ENCODE data around the gene GSTA2. TPM values are rescaled to one million over a fixed set of nuclear protein-coding genes. Genes with fewer than 3 reads are reported as not detected.
"Not testable (repeated sequence)": the region's sequence is repeated elsewhere in the genome, so short reads cannot be mapped to it uniquely, and the experiment has no call there.

Gene GSTA2
- not detected in 2 replicates for total RNA-seq

DNA sequence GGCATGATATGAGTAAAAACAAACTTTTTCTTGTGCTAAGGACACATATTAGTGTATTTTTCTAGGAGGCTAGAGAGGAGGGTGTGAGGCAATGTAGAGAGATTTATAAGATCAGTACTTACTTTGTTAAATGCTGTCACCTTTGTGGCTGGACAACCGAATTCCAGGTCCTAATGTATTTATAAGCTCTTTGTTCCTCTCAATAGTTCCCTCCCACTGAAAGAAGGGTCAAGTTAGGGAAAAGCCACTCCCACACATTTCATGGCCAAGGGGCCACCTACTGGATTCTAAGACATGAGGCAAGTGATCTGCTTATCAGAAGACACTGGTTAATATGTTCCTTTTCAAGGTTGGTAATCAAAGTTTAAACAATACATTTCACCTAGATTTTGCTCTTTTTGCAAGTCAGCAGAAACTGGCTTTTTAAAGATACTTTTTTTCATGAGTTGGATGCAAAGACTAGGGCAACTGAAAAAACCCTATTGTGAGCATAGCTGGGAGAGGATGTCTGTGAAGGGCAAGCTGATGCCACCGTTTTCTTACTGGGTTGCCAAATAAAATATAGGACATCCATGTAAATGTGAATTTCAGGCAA is at the start of gene GSTA2:
Gene GSTA2, minus strand, starts transcription at position 154 of the 595 bp plus-strand sequence. CDS start 5,528 bp downstream, outside the sequence.
- intact Hi-C loops (cut with micrococcal nuclease) = not testable (repeated sequence)

DNA sequence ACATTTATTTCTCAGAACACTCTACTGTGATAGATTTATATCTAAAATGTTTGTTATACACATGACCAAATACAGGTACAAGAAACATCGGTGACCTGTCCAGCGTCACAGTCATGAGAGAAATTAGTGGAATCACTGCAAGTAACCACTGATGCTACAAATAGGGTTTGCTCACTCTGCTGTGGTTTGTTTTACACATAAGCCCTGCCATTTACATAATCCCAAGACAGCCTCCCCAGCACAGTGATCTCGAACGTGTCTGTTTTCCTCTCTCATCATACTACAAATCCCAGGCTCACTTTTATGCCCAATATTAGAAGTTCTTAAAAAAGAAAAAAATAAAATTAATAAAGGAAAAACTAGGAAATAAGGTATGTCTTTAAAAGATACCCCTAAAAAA is 46.5 kb upstream of the GSTA2 start:
- intact Hi-C loops (cut with micrococcal nuclease) = not testable (repeated sequence)

DNA sequence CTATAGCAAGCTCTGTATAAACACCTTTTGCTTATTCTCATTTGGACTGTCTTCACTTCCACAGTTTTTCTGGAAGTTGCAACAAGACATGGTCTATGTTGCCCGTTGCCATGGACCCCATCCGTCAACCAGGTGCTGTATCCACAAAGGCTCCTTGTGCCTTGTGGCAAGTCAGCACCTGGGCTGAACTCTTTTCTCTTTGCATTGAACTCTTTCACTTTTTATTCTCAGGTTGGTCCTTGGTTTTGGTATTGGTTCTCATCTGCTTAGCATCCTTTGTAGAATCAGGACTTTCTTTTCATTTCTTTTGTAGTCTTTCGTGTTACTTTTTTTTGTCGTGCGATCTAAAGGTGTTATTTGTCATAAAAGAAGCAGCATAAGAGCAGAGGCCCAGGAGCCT is 45.4 kb upstream of the GSTA2 start:
- intact Hi-C loops (cut with micrococcal nuclease) = no loop called here

DNA sequence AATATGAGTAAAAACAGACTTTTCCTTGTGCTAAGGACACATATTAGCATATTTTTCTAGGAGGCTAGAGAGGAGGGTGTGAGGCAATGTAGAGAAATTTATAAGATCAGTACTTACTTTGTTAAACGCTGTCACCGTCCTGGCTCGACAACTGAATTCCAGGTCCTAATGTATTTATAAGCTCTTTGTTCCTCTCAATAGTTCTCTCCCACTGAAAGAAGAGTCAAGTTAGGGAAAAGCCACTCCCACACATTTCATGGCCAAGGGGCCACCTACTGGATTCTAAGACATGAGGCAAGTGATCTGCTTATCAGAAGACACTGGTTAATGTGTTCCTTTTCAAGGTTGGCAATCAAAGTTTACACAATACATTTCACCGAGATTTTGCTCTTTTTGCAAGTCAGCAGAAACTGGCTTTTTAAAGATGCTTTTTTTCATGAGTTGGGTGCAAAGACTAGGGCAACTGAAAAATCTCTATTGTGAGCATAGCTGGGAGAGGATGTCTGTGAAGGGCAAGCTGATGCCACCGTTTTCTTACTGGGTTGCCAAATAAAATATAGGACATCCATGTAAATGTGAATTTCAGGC is 40.5 kb upstream of the GSTA2 start, which contains the start of gene GSTA1:
Gene GSTA1, minus strand, starts transcription at position 149 of the 588 bp plus-strand sequence. CDS start 4,549 bp downstream, outside the sequence.
- intact Hi-C loops (cut with micrococcal nuclease) = not testable (repeated sequence)

DNA sequence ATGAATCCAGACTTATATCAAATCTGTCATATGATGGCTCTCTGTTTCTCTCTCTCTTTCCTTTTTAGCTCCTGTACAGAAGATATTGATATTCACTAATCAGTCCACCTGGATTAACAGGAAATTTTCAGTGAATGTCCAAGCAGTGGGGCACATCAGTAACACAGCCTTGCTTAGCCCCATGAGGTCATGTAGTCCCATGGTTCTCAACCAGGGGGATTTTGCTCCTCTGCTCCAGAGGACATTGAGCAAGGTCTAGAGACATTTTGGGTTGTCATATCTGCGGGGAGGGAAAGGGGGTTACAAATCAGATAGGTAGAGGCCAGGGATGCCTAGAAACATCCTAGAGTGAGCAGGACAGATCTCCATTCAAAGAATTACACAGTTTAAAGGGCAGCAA is 39.5 kb upstream of the GSTA2 start:
- intact Hi-C loops (cut with micrococcal nuclease) = no loop called here

DNA sequence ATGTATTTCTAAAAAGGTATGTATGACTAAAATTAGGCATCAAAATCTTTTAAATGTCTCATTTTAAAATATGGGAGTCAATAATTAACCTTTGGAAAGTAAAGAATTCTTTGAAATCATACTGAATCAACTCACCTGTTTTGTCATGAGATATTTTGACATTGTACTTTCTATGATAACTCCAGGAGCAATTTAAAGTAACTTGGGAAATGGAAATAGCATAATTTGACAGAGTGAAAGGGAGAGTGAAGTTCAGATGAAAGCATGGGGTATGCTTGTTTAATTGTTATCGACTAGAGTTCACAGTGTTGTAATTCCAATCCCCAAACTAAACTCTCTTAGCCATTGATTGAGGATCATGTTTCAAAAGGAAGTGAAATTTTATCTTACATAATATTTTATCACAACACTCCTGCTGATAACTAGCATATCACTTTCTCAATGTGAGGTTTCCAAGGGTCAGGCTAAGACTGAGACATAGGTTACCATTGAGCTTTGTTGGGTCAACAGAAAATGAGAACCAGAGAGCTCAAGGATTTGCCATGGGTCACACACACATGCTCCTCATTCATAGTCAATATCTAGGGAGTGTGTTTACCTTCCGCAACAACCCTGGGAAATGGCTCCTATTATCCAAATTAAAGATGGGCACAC is 38.0 kb upstream of the GSTA2 start:
- intact Hi-C loops (cut with micrococcal nuclease) = no loop called here

DNA sequence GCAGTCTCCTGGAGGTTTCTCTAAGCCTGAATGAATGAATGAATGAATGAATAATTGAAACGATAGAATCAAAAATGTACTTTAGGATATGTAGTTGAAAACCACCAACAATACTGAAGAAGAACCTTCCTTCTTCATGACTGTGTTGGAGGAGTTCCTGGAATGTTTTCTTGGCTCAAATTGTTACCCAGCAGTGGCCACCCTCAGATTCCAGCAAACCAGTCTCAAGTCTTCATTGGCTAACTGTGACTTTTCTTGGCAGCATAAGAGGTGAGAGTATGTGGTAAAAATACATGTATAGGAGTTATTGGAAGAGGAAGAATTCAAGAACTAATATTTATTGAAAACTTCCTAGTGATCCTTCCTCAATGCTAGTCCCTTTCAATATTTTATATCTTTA is 36.0 kb upstream of the GSTA2 start:
- intact Hi-C loops (cut with micrococcal nuclease) = not testable (repeated sequence)

DNA sequence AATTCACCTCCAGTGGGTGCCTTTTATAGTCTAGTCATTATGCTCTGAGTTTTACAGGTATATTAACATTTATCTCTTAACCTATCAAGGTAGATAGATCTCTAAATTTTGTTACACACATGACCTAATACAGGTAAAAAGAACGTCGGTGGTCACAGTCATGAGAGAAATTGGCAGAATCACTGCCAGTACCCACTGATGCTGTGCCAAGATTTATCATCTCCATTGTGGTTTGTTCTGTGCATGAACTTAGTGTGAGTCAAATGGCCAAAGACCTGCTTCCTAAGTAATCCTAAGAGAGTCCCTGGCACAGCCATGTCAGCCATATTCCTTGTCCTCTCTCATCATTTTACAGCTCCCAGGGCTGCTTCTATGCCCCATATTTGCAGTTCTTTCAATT is 31.1 kb upstream of the GSTA2 start:
- intact Hi-C loops (cut with micrococcal nuclease) = not testable (repeated sequence)

DNA sequence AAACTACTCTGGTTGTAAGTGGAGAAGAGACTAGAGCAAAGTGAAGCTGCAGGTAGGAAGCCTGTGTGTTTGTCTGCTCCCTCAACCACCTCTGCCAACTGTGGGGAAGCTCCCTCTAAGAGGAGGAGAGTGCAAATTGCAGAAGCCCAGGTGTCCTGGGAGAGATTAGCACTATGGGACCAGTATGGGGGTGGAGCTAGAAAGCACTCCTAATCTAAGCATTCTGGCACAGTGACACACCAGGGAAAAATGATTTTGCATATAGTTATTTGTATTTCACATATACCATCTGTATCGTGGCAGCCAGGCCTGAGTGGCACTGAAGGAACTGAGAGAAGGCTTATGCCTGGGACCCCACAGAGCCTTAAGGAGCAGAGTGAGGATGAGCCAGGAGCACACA is 27.6 kb upstream of the GSTA2 start:
- intact Hi-C loops (cut with micrococcal nuclease) = no loop called here

DNA sequence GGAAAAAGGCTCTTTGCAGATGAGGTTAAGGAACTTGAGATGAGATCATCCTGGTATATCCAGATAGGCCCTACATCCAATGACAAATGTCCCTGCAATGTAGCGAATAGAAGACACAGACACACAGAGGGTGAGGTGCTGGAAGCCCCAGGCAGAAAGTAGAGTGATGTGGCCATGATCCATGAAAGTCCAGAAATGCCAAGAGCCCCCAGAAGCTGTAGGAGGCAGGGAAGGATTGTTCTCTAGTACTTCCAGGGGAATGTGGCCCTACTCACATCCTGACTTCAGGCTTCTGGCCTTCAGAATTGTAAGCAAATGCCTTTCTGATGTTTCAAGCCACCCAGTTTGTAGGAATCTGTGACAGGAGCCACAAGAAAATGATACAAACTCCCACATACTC is 26.4 kb upstream of the GSTA2 start:
- intact Hi-C loops (cut with micrococcal nuclease) = not testable (repeated sequence)

DNA sequence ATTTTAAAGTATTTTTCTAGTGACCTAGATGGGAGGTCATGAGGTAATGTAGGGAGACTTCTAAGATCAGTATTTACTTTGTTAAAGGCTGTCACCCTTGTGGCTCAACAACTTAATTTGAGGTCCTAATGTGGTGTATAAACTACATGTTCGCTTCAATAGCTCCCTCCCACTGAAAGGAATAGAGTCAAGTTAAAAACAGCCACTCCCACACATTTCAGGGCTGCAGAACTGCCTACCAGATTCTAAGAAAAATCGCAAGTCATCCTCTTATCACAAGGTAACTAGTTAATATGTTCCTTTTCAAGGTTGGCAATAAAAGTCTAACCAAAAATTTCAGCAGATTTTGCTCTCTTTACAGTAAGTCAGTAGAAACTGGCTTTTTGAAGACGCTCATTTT is 25.2 kb upstream of the GSTA2 start:
- intact Hi-C loops (cut with micrococcal nuclease) = no loop called here

DNA sequence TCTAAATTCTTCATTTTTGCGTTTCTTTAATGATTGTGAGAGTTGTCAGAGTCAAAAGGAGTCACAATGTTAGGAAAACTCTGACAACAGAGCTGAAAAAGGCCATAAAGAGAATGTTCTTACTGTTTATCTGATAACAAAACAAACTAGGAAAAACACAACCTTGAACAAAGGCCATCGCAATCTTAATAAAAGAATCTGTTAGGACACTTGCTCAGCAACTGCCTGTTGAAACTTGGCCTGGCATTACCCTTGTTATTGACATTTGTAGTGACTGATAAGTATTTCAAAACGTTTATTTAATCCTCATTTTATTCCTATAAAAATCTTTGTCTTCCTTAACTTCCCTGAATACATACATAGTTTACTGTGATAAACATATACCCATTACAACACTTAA is 24.6 kb upstream of the GSTA2 start:
- intact Hi-C loops (cut with micrococcal nuclease) = no loop called here

DNA sequence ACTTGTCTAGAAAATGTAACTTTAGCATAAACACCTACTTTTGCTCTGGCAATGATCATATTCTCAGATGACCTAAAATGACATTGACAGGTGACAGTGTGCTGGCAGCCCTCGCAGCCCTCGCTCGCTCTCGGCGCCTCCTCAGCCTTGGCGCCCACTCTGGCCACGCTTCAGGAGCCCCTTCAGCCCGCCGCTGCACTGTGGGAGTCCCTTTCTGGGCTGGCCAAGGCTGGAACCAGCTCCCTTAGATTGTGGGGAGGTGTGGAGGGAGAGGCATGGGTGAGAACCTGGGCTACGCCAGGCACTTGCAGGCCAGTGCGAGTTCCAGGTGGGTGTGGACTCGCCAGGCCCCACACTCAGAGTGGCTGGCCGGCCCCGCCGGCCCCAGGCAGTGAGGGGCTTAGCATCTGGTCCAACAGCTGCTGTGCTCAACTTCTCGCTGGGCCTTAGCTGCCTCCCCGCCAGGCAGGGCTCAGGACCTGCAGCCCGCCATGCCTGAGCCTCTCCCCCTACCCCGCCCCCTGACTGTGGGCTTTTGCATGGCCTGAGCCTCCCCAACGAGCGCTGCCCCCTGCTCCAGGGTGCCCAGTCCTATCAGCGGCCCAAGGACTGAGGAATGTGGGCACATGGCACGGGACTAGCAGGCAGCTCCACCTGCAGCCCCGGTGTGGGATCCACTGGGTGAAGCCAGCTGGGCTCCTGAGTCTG is 23.1 kb upstream of the GSTA2 start:
- intact Hi-C loops (cut with micrococcal nuclease) = no loop called here

DNA sequence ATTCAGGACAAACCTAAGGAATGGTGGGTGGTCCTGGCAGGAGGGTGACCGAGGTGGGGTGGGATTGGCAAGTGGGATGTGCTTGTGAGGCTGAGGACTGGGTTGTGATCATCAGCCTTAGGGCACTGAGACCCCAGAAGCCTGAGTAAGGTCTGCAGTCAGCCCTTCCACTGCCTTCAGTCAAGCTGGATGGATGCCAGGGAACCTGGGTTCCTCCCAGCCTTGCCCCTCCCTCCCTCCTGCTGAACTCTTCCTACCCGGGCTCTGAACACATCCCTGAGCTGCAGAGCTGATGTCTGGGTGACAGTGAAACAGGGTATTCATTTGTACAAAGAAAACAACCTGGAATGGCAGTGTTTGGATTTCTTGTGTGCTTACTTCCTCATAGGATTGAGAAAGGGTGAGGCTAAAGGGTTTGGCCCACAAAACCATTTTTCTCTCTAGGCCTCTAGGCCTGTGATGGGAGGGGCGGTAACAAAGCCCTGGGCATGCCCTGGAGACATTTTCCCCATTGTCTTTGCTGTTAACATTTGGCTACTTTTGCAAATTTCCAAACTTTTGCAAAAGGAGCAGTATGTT is 19.5 kb upstream of the GSTA2 start:
- intact Hi-C loops (cut with micrococcal nuclease) = not testable (repeated sequence)

DNA sequence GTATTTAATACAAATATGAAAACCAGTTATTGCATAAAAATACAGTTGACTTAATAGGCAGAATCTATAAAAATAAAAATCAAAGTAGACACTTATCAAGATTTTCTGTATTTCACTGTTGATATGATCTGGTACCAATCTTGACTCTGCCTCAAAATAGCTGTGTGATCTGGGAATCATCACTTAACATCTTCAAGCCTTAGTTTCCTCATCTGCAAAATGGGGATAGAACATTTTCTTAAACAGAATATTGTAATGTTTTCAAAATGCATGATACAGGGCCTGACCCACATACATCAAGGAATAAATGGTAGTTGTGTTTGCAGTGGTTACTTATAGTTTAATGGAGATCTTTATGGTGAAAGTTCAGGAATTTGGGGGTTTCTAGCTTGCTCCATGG is 18.9 kb upstream of the GSTA2 start:
- intact Hi-C loops (cut with micrococcal nuclease) = not testable (repeated sequence)

DNA sequence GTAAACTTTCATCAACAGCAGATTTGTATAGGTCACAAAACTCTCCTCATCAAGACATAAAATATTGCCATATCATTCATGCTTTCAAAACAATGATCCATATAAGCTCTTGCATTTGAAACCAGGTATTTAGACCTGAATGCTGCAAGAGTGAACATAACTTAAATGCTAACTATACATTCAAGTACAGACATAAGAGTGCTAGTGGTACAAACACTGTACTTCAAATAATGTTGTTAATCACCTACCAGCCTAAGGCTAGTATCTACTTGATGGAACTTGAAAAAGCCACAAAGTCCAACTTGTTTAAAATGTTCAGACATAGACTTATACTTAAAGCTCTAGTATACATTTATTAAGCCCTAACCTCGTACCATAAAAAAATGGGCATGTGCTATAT is 16.0 kb upstream of the GSTA2 start:
- intact Hi-C loops (cut with micrococcal nuclease) = no loop called here

DNA sequence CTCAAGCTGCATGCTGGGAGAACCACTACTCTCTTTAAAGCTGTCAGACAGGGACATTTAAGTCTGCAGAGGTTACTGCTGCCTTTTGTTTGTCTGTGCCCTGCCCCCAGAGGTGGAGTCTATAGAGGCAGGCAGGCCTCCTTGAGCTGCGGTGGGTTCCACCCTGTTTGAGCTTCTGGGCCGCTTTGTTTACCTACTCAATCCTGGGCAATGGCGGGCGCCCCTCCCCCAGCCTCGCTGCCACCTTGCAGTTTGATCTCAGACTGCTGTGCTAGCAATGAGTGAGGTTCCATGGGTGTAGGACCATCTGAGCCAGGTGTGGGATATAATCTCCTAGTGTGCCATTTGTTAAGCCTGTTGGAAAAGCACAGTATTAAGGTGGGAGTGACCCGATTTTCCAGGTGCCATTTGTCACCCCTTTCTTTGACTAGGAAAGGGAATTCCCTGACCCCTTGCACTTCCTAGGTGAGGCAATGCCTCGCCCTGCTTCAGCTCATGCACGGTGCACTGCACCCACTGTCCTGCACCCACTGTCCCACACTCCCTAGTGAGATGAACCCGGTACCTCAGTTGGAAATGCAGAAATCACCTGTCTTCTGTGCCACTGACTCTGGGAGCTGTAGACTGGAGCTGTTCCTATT is 13.6 kb upstream of the GSTA2 start:
- intact Hi-C loops (cut with micrococcal nuclease) = not testable (repeated sequence)

DNA sequence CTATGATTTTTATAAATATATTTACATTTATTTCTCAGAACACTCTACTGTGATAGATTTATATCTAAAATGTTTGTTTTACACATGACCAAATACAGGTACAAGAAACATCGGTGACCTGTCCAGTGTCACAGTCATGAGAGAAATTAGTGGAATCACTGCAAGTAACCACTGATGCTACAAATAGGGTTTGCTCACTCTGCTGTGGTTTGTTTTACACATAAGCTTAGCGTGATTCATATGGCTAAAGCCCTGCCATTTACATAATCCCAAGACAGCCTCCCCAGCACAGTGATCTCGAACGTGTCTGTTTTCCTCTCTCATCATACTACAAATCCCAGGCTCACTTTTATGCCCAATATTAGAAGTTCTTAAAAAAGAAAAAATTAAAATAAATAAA is 6.1 kb upstream of the GSTA2 start:
- intact Hi-C loops (cut with micrococcal nuclease) = not testable (repeated sequence)

DNA sequence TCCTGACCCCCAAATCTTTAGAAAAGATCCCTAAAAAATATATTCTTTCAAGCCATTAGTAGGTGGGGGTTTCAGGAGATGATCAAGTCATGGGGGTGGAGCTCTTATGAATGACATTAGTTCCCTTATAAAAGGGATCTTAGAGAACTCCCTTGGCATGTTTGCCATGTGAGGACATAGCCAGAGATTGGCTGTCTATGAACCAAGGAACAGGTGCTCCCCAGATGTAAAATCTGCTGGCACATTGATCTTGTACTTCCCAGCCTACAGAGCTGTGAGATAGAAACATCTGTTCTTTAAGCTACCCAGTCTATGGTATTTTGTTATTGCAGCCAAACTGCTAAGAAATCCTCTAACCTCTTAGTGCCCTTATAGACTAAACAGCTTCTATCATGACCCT is 4.4 kb upstream of the GSTA2 start:
- intact Hi-C loops (cut with micrococcal nuclease) = not testable (repeated sequence)

DNA sequence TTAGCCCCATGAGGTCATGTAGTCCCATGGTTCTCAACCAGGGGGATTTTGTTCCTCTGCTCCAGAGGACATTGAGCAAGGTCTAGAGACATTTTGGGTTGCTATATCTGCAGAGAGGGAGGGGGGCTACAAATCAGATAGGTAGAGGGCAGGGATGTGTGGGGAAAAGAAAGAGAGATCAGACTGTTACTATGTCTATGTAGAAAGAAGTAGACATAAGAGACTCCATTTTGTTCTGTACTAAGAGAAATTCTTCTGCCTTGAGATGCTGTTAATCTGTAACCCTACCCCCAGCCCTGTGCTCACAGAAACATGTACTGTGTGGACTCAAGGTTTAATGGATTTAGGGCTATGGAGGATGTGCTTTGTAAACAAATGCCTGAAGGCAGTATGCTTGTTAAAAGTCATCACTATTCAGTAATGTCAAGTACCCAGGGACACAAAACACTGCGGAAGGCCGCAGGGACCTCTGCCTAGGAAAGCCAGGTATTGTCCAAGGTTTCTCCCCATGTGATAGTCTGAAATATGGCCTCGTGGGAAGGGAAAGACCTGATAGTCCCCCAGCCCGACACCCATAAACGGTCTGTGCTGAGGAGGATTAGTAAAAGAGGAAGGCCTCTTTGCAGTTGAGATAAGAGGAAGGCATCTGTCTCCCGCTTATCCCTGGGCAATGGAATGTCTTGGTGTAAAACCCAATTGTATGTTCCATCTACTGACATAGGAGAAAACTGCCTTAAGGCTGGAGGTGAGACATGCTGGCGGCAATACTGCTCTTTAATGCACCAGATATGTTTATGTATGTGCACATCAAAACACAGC is 1.4 kb downstream of the GSTA2 start:
- intact Hi-C loops (cut with micrococcal nuclease) = not testable (repeated sequence)

Data from T-helper 1 cell treated with Interleukin-12 subunit alpha and Interleukin-12 subunit beta and Interleukin-4 antibody, amounts not matched to agents 30 ng/mL and 1 ng/mL, for 36 hours (primary cell).